HG02642 (cell line): Measurements from ENCODE around the gene SH3TC1.

Source experiments
- ATAC-seq: cut with Tn5 transposase; IDR thresholded peaks from one replicate; pipeline ENCODE4 v1.9.1; 2021; ENCODE audit warnings: mild to moderate bottlenecking; ENCODE audit not compliant: unreplicated experiment, poor library complexity

The SH3TC1 gene

DNA sequence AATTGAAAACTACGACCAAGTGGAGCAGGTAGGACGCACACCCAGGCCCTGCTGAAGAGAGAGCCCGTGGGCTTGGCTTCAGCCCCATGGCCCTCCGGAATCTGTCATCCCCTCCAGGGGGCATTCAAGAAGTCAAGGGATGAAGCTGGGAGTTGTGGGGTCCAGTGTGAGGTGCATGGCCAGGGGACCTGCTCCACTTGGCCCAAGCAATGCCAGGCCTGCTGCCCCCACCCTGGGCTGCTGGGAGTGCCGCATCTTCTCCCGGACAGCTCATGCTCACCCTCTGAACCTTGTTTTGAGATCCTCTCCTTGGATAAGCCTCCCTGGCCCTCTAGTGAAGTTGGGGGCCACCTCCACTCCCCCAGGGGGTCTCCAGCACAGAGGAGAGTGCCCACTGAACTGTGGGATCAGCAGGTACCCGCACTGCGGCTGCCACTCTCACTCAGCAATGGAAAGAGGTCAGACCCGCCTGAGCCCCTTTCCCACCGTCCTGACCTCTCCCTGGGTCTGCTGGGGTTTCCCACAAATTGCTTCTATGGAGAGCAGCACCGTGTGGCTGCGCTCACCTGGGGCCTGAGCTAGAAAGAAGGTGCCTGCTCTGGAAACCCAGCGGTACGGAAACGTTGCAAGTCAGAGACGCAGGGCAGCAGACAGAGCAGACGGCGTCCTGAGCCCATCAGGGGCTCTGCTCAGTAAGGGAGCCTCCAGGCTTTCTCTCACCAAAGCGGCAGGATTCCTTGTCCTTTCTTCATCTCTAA lies 35.5 kb upstream of the SH3TC1 start:
- ATAC-seq, result no peak

DNA sequence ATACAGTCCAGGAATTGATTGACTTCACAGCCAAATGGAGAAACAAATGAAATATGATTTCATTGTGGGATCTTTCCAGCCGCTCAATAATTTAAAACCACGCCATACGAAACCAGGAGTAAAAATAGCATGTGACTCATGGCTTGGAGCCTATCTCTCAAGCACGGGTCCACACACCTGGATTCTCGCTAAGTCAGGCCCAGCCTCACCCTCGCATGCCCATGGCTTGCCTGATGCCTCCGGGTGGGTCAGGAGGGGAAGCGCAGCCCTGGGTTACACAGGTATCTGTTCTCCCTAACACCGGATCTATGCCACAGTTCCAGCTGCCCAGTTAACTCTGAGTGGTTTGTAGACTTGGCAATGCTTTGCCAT lies 34.9 kb upstream of the SH3TC1 start:
- ATAC-seq, result no peak

DNA sequence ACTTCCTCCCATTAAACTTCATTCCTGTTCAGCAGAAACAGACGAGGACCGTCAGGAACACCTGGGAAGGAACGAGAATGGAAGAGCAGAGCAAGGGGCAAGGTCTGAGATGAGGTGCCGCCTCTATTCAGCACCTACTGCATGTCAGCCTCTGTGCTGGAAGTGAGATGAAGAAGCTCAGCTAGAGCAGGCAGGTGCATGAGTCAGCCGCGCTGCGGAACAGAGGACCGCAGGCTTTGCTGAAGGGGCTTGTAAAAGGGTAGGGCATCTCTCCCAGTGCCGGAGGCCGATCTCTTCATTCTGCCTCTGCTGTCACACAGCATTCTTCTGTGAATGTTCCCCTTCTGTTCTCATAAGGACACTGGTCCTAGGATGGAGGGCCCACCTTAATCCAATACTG lies 34.4 kb upstream of the SH3TC1 start:
- ATAC-seq, result no peak

GRCh38 chr4:8165374-8165896 lies 33.7 kb upstream of the SH3TC1 start:
- no peak for ATAC-seq

DNA sequence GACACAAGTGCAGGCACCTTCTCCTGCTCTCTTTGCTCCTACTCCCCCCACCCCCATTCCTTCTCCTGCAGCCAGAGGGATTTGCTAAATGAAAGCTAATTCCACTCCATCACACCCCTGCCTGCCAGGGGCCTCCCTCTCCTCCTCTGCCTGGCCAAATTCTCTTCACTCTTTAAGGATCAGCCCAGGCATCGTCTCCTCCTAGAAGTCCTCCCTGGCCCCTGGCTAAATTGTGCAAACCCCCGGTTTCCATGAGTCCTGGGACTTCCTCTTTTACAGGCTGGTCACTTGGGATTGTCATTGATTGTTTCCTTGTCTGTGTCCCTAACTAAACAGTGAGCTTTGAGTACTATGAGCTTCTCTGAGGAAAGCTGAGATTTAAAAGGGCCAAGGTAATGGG lies 31.8 kb upstream of the SH3TC1 start:
- ATAC-seq, result no peak

DNA sequence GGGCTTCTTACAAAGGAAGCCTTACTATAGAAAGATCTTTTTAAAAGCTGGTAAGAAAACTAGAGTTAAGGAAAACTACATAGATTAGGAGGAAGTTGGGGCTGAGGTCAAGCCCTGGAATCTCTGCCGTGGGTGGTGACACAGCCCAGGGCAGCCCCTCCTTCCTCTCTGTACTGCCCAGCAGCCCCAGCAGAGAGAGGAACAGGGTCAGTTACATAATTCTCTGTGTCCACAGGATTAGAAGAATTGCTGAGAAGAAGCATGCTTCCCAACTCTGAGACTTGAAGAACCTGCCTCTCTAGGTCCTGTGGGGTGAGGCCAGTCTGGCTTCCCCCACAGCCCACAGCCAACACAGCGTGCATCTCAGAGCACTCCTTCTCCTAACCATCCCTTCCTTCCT lies 31.3 kb upstream of the SH3TC1 start:
- no peak for ATAC-seq

DNA sequence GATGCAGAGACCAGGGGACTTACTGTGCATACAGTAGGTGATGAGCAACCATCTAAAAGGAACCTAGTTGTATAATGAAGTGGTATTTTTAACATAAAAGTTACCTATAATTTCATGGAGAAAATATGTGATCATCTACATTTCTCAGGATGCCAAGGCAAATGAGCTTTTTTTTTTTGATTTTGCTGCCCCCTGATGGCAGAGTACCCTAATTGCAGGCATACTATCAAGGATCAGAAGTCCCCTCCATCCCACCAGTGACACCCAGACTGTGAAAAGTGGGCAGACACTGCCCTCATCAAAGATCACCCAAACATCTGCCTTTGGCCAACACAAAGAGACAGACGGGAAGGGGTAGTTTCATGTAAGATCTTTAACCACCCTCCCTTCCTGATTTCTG lies 30.9 kb upstream of the SH3TC1 start:
- no peak for ATAC-seq

DNA sequence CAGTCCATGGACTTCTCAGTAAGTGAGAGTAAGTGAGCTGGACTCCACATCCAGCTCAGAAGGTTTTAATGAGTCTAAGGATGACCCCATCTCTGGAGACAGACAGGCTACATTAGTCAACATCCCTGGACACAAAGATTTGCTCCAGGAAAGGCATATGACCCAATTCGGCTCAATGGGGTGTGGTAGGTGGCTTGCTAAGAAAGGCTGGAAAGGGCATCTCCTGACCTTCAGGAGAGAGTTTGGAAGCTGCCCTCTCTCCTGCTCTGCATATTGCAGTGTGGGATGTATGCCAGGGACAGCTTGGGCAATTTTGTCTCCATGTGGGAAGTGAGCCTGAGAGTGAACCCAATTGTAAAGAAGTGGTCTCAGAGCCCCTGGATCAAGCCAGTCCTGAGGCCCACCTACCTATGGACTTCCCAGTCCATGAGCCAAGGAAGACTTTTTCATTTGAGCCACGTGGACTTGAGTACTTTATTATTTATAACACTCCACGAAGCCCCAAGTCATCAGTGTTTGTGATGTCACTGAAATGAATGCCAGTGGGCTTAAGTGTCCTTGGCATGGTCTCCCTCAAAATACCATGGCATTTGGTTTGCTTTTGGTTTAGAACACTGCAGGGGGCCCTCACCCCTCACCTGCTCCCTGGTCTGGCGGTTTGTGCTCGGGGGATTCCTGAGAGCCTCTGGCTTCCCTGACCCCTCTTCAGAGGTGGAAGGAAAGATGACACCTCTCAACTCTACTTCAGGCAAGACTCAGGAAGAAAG lies 30.1 kb upstream of the SH3TC1 start:
- ATAC-seq, result no peak

- ATAC-seq, result no peak
Measured at GRCh38 chr4:8169763-8170162, 29.3 kb upstream of the SH3TC1 start.

DNA sequence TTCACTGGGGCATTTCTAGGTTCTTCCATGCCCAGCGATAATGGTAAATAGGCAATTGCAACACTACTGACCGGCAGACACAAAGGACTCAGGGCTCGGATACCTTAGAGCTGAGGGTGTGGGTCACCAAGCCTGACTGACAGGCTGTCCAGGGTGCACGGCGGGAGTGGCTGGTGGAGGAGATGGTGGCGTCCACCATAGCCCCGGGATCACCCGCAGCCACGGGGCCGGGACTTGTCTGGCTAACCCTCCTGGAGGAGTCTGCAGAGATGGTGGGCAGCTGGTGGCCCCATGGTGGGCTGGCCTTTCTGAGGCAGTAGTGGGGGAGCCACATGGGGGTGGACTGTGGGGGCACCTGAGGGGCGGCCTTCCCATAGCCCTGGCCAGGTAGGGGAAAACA lies 28.7 kb upstream of the SH3TC1 start:
- no peak for ATAC-seq

DNA sequence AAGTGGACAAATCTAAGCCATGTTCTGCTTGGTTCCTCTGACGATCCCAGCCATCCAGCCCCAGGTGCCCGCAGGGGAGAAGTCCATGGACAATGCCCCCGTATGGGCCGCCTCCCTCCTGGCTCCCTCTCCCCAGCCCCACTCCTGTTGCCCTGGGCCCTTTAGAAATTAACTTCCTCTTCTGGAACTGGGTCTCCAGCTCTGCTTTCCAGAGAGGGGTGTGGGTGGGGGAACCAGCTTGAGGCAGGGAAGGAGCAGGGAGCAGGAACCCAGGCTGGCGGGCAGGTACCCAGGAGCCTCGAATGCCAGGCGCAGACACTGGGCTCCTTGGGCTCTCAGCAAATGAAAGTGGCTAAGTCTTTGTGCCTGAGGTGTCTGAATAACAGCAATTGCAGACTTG lies 27.8 kb upstream of the SH3TC1 start:
- no peak for ATAC-seq

GRCh38 chr4:8171984-8172924 lies 26.8 kb upstream of the SH3TC1 start:
- peak; percentile 80 for ATAC-seq

DNA sequence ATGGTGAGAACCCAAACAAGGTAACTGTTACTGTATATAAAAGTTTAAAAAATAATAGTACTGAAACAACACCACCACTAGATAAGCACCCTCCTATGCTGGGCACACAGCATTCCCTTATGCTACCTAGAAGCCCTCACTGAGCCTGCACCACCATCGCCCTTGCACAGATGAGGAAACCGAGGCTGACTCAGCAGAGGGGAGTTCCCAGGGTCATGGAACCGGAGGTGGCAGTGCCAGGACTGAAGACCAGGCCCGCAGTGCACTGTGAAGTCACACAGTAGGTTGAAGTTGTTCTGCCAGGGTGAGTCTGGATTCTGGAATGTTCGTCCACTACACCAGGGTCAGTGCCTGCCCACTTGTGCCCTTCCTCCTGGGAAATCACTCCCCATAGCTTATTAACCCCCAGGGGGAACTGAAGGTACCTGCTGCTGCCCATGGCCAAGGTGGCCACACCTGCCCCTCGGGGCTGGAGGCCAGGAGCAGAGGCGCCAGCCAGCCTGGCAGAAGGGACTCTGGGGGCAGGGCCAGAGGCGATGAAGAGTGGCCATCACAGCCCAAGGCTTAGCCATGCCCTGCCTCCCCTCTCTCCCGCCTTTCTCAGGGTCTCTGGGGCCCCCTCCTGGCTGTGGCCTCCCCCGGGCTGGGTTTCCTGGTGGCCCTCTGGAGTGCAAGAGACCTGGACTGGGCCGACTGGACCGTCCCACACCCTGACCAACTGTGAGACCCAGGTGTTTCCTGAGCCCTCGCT lies 25.4 kb upstream of the SH3TC1 start:
- no peak for ATAC-seq

- ATAC-seq, result no peak
Measured at GRCh38 chr4:8174970-8175369, 24.1 kb upstream of the SH3TC1 start.

DNA sequence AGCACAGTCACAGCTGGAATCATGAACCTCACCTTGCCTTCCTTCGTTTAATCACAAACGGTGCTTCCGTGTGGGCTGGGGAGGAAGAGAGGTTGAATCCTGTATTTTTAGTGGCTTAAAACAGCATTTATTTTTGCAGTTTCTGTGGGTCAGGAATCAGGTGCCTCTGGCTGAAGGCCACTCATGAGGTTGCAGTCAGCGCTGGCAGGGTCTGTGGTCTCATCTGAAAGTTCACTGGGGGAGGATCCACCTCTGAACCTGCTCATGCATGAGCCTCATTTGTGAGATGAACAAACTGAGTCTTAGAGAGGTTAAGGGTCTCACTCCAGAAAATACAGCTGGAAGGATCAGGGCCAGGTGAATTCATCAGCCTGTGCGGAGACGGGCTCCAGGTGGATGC lies 23.4 kb upstream of the SH3TC1 start:
- no peak for ATAC-seq

- peak; percentile 67 for ATAC-seq
Measured at GRCh38 chr4:8176547-8177399, 22.3 kb upstream of the SH3TC1 start.

DNA sequence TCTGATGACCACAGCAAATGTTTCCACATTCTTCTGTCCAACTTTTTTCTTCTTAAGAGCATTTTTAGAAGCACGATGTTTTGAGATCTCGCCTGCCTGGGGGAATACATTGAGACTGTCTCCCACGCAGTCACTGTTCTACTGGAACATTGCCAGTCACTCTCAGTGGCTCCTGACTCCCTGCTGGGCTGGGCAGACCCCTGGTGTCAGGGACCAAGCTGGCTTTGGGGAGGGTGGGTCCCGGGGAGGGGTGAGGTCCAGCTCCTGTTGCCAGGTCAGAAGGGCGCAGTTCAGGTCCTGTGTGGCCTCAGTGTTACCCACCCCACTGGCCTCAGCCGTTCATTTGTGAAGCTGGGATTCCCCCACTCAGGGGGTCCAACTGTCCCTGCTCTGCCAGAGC lies 21.5 kb upstream of the SH3TC1 start:
- ATAC-seq, result no peak

- no peak for ATAC-seq
Measured at GRCh38 chr4:8177956-8178355, 21.1 kb upstream of the SH3TC1 start.

- no peak for ATAC-seq
Measured at GRCh38 chr4:8179074-8179473, 20.0 kb upstream of the SH3TC1 start.
